Measurements from ENCODE around the gene WWTR1. TPM values are rescaled to one million over a fixed set of nuclear protein-coding genes. Genes with fewer than 3 reads are reported as not detected.

The WWTR1 gene
- total RNA-seq, 1 experiment from 2014 or later: 24.4 TPM

- Histone ChIP-seq H2BK120ac (ENCODE audit: low read depth, low read length, poor library complexity, severe bottlenecking) (no peak overlapping the region), H2BK12ac (ENCODE audit: insufficient read length, low read depth, low read length) (no peak overlapping the region), H3K4me1 (ENCODE audit: insufficient read depth, low read length) (peaks cover 3% of the 10 kb centered on the region), H2AK5ac (ENCODE audit: insufficient read length, low read length) (no peak overlapping the region), H2BK20ac (ENCODE audit: low read depth, low read length, poor library complexity, severe bottlenecking) (no peak overlapping the region), H3K27ac (ENCODE audit: insufficient read length, low read depth, low read length) (no peak overlapping the region), H3K9ac (ENCODE audit: extremely low read depth, insufficient read length, low read length) (no peak overlapping the region), H2BK15ac (ENCODE audit: low read depth, low read length) (no peak overlapping the region), H3K23me2 (ENCODE audit: insufficient read length, low read depth, low read length, poor library complexity, severe bottlenecking) (no peaks in the 10 kb centered on the region), H2BK5ac (ENCODE audit: insufficient read length, low read length) (no peak overlapping the region), H3K79me2 (ENCODE audit: insufficient read depth, low read length) (peaks cover 3% of the 10 kb centered on the region; the same call in 1 of the 2 replicates), H3K56ac (ENCODE audit: insufficient read length, low read depth, low read length) (no peak overlapping the region), H4K20me1 (ENCODE audit: control insufficient read depth, insufficient read depth, insufficient read length) (no peaks in the 10 kb centered on the region), H3K18ac (ENCODE audit: insufficient read length, low read depth, low read length) (no peak overlapping the region), H4K5ac (ENCODE audit: insufficient read length, low read depth, low read length) (no peak overlapping the region), H3K79me1 (ENCODE audit: insufficient read depth, low read depth, low read length, poor library complexity, severe bottlenecking) (no peaks in the 10 kb centered on the region), H3K27me3 (ENCODE audit: insufficient read depth, low read length) (no peaks in the 10 kb centered on the region; the same call in 1 of the 2 replicates), H3K14ac (ENCODE audit: insufficient read depth, low read length) (no peak overlapping the region), H3K4me2 (ENCODE audit: insufficient read depth, insufficient read length, low read length) (no peak overlapping the region), H2AFZ (ENCODE audit: low read length) (no peak overlapping the region), H3K23ac (ENCODE audit: insufficient read length, low read depth, low read length) (no peak overlapping the region), H4K91ac (ENCODE audit: insufficient read length, low read depth, low read length) (no peak overlapping the region), H4K8ac (replicated peaks; ENCODE audit: insufficient read length, low read depth, low read length) (no peak overlapping the region), H3K9me3 (ENCODE audit: control insufficient read depth, low read depth, low read length) (no peaks in the 10 kb centered on the region), H3T11ph (ENCODE audit: low read length) (no peak overlapping the region), H3K4ac (ENCODE audit: low read depth, low read length) (no peak overlapping the region)
- Mint-ChIP-seq H3K27ac (no peak overlapping the region), H3K27me3 (ENCODE audit: low read depth) (peaks cover 3% of the 10 kb centered on the region; the same call in 1 of the 2 replicates), H3K9me3 (no peaks in the 10 kb centered on the region; a peak in 1 of 5 replicates), H3K36me3 (ENCODE audit: insufficient read depth in 1 of 3, low read depth in 3 of 3) (peaks cover 11 to 15% (median 13%) of the 10 kb centered on the region in 3 experiments), H3K4me3 (no peak overlapping the region), H3K4me1 (peaks cover 16 to 24% of the 10 kb centered on the region in 2 experiments)
- no CpG with 5 or more reads among the region's 8 CpGs for WGBS (ENCODE audit: extremely low coverage, insufficient read length, low lambda C conversion rate)
- no peak for DNase-seq
- TF ChIP-seq CTCF (conservative IDR thresholded peaks at IDR 0.05): no peak
Observed at GRCh38 chr3:149570016-149570415, 87.8 kb downstream of the WWTR1 start.
